MM.1S (cell line): ENCODE data around the gene GRK1.

Experiments
- CTCF ChIP-seq: fragments of 300-600 bp; sonication (generic); IDR thresholded peaks from 2 replicates; pipeline ENCODE4 v1.5.1; 2016; ENCODE audit warnings: antibody characterized with exemption, low read length, mixed read lengths
- EZH2 ChIP-seq: fragments of 300-600 bp; sonication (generic); optimal IDR thresholded peaks from 2 replicates; pipeline ENCODE3; 2017; ENCODE audit warnings: low read depth, mild to moderate bottlenecking, antibody characterized with exemption, low read length, mixed read lengths
- EZH2phosphoT487 ChIP-seq: fragments of 300-600 bp; sonication (generic); IDR thresholded peaks from 2 replicates; pipeline ENCODE4 v1.6.1; 2018; ENCODE audit warnings: antibody characterized with exemption, low read length

DNA sequence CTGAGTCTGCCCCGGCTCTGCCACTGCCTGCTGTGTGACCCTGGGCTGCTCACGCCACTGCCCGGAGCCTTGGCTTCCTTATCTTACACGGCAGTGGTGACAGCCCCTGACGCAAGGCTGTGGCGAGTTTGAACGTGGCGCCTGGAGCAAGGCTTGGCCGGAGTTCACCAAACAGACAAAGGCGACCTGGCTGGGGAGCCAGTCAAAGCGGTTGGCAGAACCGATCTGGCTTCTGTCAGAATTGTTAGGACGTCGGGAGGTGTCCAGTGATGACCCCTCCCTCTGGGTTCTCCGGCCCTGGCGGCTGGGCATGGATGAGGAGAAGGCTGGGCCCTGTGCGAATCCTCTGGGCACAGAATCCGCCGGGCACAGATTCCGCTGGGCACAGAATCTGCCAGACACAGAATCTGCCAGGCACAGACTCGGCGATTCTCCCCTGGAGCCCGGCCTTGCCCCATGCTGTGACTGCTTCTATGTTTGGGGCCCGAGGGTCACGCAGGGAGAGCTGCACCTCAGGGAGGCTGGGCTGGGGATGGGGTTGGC, 80.3 kb downstream of the GRK1 start:
- TF ChIP-seq CTCF: no peak
- TF ChIP-seq EZH2phosphoT487: no peak
- TF ChIP-seq EZH2: no peak
